ENCODE data around the gene PEX14. TPM values are rescaled to one million over a fixed set of nuclear protein-coding genes. Genes with fewer than 3 reads are reported as not detected.

Gene PEX14
- total and polyA plus RNA-seq, 10 of the 15 experiments (the other 5 are each of a cell fraction or from before 2014, with no cell fraction given): 1.4 to 23.2 (median 12.0) TPM

DNA sequence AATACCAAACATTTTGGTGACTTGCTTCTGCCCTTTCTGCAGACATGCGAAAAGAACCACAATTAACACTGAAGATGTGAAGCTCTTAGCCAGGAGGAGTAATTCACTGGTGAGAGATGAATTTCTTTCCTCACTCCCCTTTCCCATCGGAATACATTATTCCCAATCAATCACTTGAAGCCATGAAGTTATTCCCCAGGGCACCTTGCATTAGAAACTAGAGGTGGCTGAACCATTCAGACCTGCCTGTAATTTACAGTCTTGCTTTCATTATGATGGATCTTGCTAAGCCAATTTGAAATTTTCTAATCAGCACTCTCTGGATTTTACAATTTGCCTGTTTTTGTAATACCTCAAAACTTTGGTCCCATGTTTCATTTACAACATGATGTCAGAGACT lies 34.4 kb upstream of the PEX14 start:
- no TSS peak for BruUV-seq (replicated peaks)
- 100% methylated on average over 2 of the region's 2 CpGs for WGBS (ENCODE audit: insufficient coverage, insufficient replicate concordance, low lambda C conversion rate, missing lambda C conversion rate)
- POLR2A ChIA-PET: no interaction called here

More for the DNA sequence above, 34.4 kb upstream of the PEX14 start:
- H3K27me3 ChIP-seq (replicated peaks in 1 of 2; ENCODE audit: control insufficient read depth in 2 of 2, insufficient read depth in 2 of 2, low read length in 1 of 2): no peaks in the 10 kb centered on the region
- CTCF ChIA-PET: interaction anchor here (0.6 kb wide), 1 partner anchor 984 kb away, joined by 3 read pairs; no protein-coding TSS in a partner anchor
- H3K4me3 ChIP-seq: no peak overlapping the region
- no peaks in the 10 kb centered on the region for H3K79me2 ChIP-seq (ENCODE audit: control insufficient read depth, insufficient read depth, low read length)
- in situ Hi-C loops (cut with MboI) (no loop called here), intact Hi-C loops (cut with micrococcal nuclease; ENCODE audit: unreplicated experiment) (no loop called here)
- RAD21 ChIA-PET (ENCODE audit: unreplicated experiment): no interaction called here
- no peaks in the 10 kb centered on the region; a peak in 1 of 4 replicates for H3K36me3 ChIP-seq (ENCODE audit: control insufficient read depth in 2 of 2, insufficient read depth in 2 of 2, low read length in 1 of 2)
- H4K20me1 ChIP-seq (ENCODE audit: control insufficient read depth, insufficient read depth): no peaks in the 10 kb centered on the region
- H3K4me2 ChIP-seq (ENCODE audit: control insufficient read depth, insufficient read depth): no peak overlapping the region
- no peaks in the 10 kb centered on the region for H3K4me1 ChIP-seq (ENCODE audit: control insufficient read depth, insufficient read depth, low read length)
- SMC1A ChIA-PET (ENCODE audit: uncharacterized antibody, unreplicated experiment): no interaction called here
- DNase-seq (ENCODE audit: low read depth, low spot score): no peak
- TF ChIP-seq DPF2 (IDR thresholded peaks at IDR 0.05) (no peak), ETV6 (conservative IDR thresholded peaks at IDR 0.05 in 1 of 2, IDR thresholded peaks at IDR 0.05 in 1 of 2; ENCODE audit: borderline replicate concordance in 1 of 2, low read depth in 1 of 2) (no peak), NKRF (conservative IDR thresholded peaks at IDR 0.05) (no peak), ZBTB33 (IDR thresholded peaks at IDR 0.05) (no peak), CHD4 (IDR thresholded peaks at IDR 0.05) (no peak), BHLHE40 (IDR thresholded peaks at IDR 0.05; ENCODE audit: borderline replicate concordance in 1 of 2, low read depth in 2 of 2, low read length in 1 of 2) (no peak), WRNIP1 (IDR thresholded peaks at IDR 0.05; ENCODE audit: borderline replicate concordance, low read depth, low read length) (no peak), EED (IDR thresholded peaks at IDR 0.05; ENCODE audit: low read depth) (no peak), POLR2AphosphoS2 (IDR thresholded peaks at IDR 0.05; ENCODE audit: low read depth, low read length) (no peak)
- TF ChIP-seq, protein P1, sequence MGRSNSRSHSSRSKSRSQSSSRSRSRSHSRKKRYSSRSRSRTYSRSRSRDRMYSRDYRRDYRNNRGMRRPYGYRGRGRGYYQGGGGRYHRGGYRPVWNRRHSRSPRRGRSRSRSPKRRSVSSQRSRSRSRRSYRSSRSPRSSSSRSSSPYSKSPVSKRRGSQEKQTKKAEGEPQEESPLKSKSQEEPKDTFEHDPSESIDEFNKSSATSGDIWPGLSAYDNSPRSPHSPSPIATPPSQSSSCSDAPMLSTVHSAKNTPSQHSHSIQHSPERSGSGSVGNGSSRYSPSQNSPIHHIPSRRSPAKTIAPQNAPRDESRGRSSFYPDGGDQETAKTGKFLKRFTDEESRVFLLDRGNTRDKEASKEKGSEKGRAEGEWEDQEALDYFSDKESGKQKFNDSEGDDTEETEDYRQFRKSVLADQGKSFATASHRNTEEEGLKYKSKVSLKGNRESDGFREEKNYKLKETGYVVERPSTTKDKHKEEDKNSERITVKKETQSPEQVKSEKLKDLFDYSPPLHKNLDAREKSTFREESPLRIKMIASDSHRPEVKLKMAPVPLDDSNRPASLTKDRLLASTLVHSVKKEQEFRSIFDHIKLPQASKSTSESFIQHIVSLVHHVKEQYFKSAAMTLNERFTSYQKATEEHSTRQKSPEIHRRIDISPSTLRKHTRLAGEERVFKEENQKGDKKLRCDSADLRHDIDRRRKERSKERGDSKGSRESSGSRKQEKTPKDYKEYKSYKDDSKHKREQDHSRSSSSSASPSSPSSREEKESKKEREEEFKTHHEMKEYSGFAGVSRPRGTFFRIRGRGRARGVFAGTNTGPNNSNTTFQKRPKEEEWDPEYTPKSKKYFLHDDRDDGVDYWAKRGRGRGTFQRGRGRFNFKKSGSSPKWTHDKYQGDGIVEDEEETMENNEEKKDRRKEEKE (IDR thresholded peaks at IDR 0.05): no peak
- TF ChIP-seq, protein P2, sequence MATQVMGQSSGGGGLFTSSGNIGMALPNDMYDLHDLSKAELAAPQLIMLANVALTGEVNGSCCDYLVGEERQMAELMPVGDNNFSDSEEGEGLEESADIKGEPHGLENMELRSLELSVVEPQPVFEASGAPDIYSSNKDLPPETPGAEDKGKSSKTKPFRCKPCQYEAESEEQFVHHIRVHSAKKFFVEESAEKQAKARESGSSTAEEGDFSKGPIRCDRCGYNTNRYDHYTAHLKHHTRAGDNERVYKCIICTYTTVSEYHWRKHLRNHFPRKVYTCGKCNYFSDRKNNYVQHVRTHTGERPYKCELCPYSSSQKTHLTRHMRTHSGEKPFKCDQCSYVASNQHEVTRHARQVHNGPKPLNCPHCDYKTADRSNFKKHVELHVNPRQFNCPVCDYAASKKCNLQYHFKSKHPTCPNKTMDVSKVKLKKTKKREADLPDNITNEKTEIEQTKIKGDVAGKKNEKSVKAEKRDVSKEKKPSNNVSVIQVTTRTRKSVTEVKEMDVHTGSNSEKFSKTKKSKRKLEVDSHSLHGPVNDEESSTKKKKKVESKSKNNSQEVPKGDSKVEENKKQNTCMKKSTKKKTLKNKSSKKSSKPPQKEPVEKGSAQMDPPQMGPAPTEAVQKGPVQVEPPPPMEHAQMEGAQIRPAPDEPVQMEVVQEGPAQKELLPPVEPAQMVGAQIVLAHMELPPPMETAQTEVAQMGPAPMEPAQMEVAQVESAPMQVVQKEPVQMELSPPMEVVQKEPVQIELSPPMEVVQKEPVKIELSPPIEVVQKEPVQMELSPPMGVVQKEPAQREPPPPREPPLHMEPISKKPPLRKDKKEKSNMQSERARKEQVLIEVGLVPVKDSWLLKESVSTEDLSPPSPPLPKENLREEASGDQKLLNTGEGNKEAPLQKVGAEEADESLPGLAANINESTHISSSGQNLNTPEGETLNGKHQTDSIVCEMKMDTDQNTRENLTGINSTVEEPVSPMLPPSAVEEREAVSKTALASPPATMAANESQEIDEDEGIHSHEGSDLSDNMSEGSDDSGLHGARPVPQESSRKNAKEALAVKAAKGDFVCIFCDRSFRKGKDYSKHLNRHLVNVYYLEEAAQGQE (IDR thresholded peaks at IDR 0.05; ENCODE audit: low read depth, low read length): no peak
- no peak overlapping the region for H3K9ac ChIP-seq (ENCODE audit: control insufficient read depth, insufficient read depth, low read length)
- no peak overlapping the region for H2AFZ ChIP-seq (ENCODE audit: control insufficient read depth, low read depth, low read length)
- ATAC-seq: no peak
- no peak for FAIRE-seq
- no peaks in the 10 kb centered on the region for H3K9me3 ChIP-seq (replicated peaks; ENCODE audit: control insufficient read depth, insufficient read depth, low read length)
- H3K27ac ChIP-seq (ENCODE audit: control insufficient read depth, insufficient read depth): no peak overlapping the region
